Fibroblast of peridontal ligament (primary cell): Measurements from ENCODE around the gene CSMD2.

Experiments
- DNase-seq: peaks from one replicate; pipeline ENCODE4 v3.0.0-alpha.2; 2010; ENCODE audit errors: extremely low read depth

The CSMD2 gene

GRCh38 chr1:33497410-33497809 lies 667.6 kb downstream of the CSMD2 start:
- no peak for DNase-seq

GRCh38 chr1:33494929-33495328 lies 670.1 kb downstream of the CSMD2 start:
- no peak for DNase-seq

- no peak for DNase-seq
Measured at GRCh38 chr1:33488624-33489023, 676.4 kb downstream of the CSMD2 start.

GRCh38 chr1:33482412-33482811 lies 682.6 kb downstream of the CSMD2 start:
- DNase-seq, result no peak

GRCh38 chr1:33477451-33477850 lies 687.6 kb downstream of the CSMD2 start:
- no peak for DNase-seq

- no peak for DNase-seq
Measured at GRCh38 chr1:33473900-33474299, 691.1 kb downstream of the CSMD2 start.

- peak; percentile 98 for DNase-seq
Measured at GRCh38 chr1:33472269-33472980, 692.6 kb downstream of the CSMD2 start, which contains the start of gene ZSCAN20. ZSCAN20 (plus strand) TSS chr1:33472645; CDS start chr1:33479289, 6,644 bp downstream.

- DNase-seq, result no peak
Measured at GRCh38 chr1:33471416-33471815, 693.6 kb downstream of the CSMD2 start.

- peak; percentile 90 for DNase-seq
Measured at GRCh38 chr1:33470495-33471012, 694.5 kb downstream of the CSMD2 start.

GRCh38 chr1:33469691-33470090 lies 695.3 kb downstream of the CSMD2 start:
- no peak for DNase-seq

- peak; percentile 50 for DNase-seq
Measured at GRCh38 chr1:33468967-33469366, 696.1 kb downstream of the CSMD2 start.

- no peak for DNase-seq
Measured at GRCh38 chr1:33468531-33468930, 696.5 kb downstream of the CSMD2 start.

GRCh38 chr1:33468011-33468410 lies 697.0 kb downstream of the CSMD2 start:
- no peak for DNase-seq

GRCh38 chr1:33466159-33466558 lies 698.9 kb downstream of the CSMD2 start:
- no peak for DNase-seq

- DNase-seq, result no peak
Measured at GRCh38 chr1:33465316-33465715, 699.7 kb downstream of the CSMD2 start.

- DNase-seq, result no peak
Measured at GRCh38 chr1:33464552-33464951, 700.5 kb downstream of the CSMD2 start.
